ENCODE results near the gene RGL2. TPM values are rescaled to one million over a fixed set of nuclear protein-coding genes. Genes with fewer than 3 reads are reported as not detected.

Gene RGL2
- total RNA-seq, 3 donors from 2014 or later: 26.4 to 64.6 (median 38.9) TPM

DNA sequence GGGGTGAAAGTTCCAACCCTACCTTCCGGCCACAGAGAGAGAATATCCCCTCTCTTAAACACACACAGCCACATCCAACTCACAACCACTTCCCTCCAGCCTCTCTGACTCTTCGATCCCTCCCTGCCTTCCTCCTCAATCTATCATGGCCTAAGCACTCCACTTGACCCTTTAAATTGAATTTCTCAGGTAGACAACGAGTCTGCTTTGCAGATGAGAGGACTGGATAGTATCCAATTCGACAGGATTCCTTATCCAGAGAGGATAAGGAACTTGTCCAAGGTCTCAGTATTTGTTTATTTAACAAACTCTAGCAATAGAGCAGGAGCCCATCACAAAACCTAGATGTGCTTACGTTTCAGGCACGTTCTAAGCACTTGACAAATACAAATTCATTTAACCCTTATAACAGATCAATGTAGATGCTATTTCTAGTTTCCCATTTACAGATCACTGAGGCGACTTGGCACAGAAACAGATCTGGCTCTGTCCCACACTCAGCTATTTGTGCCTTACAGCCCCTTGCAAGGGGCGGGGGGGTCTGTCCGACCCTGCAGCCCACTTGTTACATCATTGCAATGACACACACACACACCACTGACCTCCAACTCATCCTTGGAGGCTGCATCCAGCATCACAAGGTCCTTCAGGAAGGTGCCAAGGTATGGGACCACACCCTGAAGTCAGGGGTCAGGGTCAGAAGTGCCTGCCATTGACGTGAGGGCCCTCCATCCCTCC lies 4.5 kb downstream of the RGL2 start:
- Histone ChIP-seq H3K4me1 (ENCODE audit: low read depth) (peaks cover 19% of the 10 kb centered on the region), H3K9me3 (no peaks in the 10 kb centered on the region), H3K36me3 (ENCODE audit: low read depth) (no peaks in the 10 kb centered on the region), H3K4me3 (no peak overlapping the region)
- DNase-seq (no peak), ATAC-seq (no peak)
- intact Hi-C loops (cut with DNase I, micrococcal nuclease): no loop called here
- TF ChIP-seq CTCF (IDR thresholded peaks at IDR 0.05): no peak

DNA sequence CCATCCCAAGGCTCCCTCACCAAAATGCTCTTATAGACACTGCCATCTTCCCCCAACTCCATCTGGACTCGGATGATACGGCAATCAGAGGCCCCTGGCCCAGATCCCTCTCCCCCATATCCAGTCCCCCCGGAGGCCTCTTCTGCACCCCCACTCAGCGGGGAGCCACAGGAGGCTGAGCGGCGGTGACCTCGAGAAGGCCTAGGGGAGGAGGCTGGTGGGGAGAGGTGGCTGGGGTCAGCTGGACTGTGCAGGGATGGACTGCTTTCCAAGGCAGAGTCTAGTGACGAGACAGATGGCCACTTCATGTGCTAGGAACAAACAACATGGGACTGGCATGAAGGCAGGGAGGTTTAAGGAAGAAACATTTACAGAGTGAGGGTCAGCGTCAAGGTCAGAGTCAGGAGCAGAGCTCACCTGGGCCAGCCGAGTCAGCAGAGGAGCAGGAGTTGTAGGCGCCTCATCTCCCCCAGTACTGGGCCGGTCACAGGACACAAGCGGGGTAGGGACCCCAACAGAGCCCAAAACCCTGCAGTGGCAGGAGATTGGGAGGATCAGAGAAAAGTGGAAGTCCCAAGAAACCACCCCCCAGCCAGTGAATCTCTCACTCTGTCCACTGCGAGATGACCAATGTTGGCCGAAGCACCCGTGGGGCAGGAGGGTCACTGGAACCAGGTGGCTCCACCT lies 5.6 kb downstream of the RGL2 start:
- TF ChIP-seq CTCF (IDR thresholded peaks at IDR 0.05): no peak
- Histone ChIP-seq H3K9me3 (no peaks in the 10 kb centered on the region), H3K4me3 (no peak overlapping the region), H3K36me3 (ENCODE audit: low read depth) (no peaks in the 10 kb centered on the region), H3K4me1 (ENCODE audit: low read depth) (peaks cover 21% of the 10 kb centered on the region)
- ATAC-seq (no peak), DNase-seq (no peak)
- intact Hi-C loops (cut with DNase I, micrococcal nuclease): no loop called here

- no peaks in the 10 kb centered on the region for H3K36me3 ChIP-seq (ENCODE audit: low read depth)
Measured at GRCh38 chr6:33290459-33290858, 8.3 kb downstream of the RGL2 start.

DNA sequence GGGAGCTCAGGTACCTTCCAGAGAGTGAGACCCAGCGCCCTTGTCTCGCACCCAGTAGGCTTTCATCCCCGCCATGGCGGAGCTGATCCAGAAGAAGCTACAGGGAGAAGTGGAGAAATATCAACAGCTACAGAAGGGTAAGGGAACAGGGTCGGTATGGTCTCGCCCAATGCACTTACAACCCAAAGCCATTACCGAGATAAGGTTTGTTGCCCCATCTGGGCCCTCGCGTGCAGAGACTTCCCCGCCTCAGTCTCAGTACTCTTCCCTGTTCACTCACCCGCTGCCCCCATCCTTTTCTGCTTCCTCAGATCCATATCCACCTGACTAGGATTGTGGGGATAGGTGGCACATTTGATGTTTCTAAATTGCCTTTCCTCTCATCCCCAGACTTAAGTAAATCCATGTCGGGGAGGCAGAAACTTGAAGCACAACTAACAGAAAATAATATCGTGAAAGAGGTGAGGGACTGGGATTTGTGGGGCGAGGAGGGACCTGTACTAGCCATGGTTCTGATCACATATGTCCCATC lies 8.9 kb downstream of the RGL2 start:
- intact Hi-C loops (cut with DNase I, micrococcal nuclease): no loop called here
- peak; percentile 19 for ATAC-seq
- TF ChIP-seq CTCF (IDR thresholded peaks at IDR 0.05): no peak

More at GRCh38 chr6:33290459-33290858, 8.3 kb downstream of the RGL2 start:
- no peak for ATAC-seq
- no peak overlapping the region for H3K4me3 ChIP-seq
- no peak for DNase-seq
- peaks cover 18% of the 10 kb centered on the region for H3K4me1 ChIP-seq (ENCODE audit: low read depth)
- no peaks in the 10 kb centered on the region for H3K9me3 ChIP-seq
- TF ChIP-seq CTCF (IDR thresholded peaks at IDR 0.05): no peak
- intact Hi-C loops (cut with DNase I, micrococcal nuclease): no loop called here

GRCh38 chr6:33288921-33289783 lies 9.6 kb downstream of the RGL2 start, which contains the start of the genes PFDN6 and WDR46:
Gene PFDN6, plus strand, starts transcription at chr6:33289601. Its CDS starts 256 bp downstream, at chr6:33289857.
Gene WDR46, minus strand, starts transcription at chr6:33289239. Its CDS starts 69 bp downstream, at chr6:33289170.
- intact Hi-C loops (cut with DNase I, micrococcal nuclease): no loop called here
- Histone ChIP-seq H3K36me3 (ENCODE audit: low read depth) (no peaks in the 10 kb centered on the region), H3K4me1 (ENCODE audit: low read depth) (peaks cover 18% of the 10 kb centered on the region), H3K4me3 (peak within 1 kb of the TSS; percentile 54), H3K9me3 (no peaks in the 10 kb centered on the region)
- peak; percentile 76 to 88 (median 78) for DNase-seq
- ATAC-seq: peak; percentile 97
- peak; percentile 6 for TF ChIP-seq CTCF (IDR thresholded peaks at IDR 0.05)

More for the DNA sequence above, 8.9 kb downstream of the RGL2 start:
- DNase-seq: no peak
- H3K4me1 ChIP-seq (ENCODE audit: low read depth): peaks cover 18% of the 10 kb centered on the region
- no peaks in the 10 kb centered on the region for H3K9me3 ChIP-seq
- H3K36me3 ChIP-seq (ENCODE audit: low read depth): no peaks in the 10 kb centered on the region
- peak overlapping the region; percentile 54 for H3K4me3 ChIP-seq
